AG04450 (cell line): Measurements from ENCODE around the gene FIZ1. TPM values are rescaled to one million over a fixed set of nuclear protein-coding genes. Genes with fewer than 3 reads are reported as not detected.

Experiments used
- CTCF ChIA-PET: fragments of 300-600, 350-600 bp; formaldehyde crosslinking; extraction: SDS; loops from one replicate; lab custom pipeline; 2022; ENCODE audit warnings: antibody characterized with exemption, inconsistent platforms; lab: Charles Lee
- POLR2A ChIA-PET: fragments of 350-600 bp; formaldehyde crosslinking; extraction: SDS; loops from one replicate; lab custom pipeline; 2021; ENCODE audit warnings: antibody characterized with exemption, inconsistent platforms; lab: Yijun Ruan, JAX
- DNase-seq: peaks from one replicate; pipeline ENCODE4 v3.0.0-alpha.2; 2011; ENCODE audit warnings: low read depth, low spot score
- H3K27ac ChIP-seq: one replicate; pipeline ENCODE4 v1.5.1; 2012; ENCODE audit warnings: low read depth, low read length, control low read depth
- H3K27me3 ChIP-seq: one replicate; pipeline ENCODE4 v1.6.0; 2012; ENCODE audit warnings: low read length; ENCODE audit not compliant: control insufficient read depth, insufficient read depth
- H3K4me3 ChIP-seq: 2 replicates; pipeline ENCODE4 v1.5.1; 2011; ENCODE audit warnings: mild to moderate bottlenecking, low read depth, low read length, control low read depth
- H3K9me3 ChIP-seq: 2 replicates; pipeline ENCODE4 v1.5.1; 2012; ENCODE audit warnings: low read length; ENCODE audit not compliant: control insufficient read depth, insufficient read depth
- polyA plus RNA-seq: library from polyadenylated mRNA; depleted of rRNA; stranded (reverse); fragments of >200 nt; gene quantifications from 2 replicates; pipeline ENCODE4 v1.2.3, GENCODE V29; 2011
- TF ChIP-seq, protein P1 (sequence below): IDR thresholded peaks from 2 replicates; pipeline ENCODE4 v1.5.1; 2011; ENCODE audit warnings: low read depth, low read length, control low read depth, inconsistent platforms

Gene FIZ1
- polyA plus RNA-seq, 1 experiment, result 3.7 TPM

- POLR2A ChIA-PET, result no interaction called here
- TF ChIP-seq, protein P1, sequence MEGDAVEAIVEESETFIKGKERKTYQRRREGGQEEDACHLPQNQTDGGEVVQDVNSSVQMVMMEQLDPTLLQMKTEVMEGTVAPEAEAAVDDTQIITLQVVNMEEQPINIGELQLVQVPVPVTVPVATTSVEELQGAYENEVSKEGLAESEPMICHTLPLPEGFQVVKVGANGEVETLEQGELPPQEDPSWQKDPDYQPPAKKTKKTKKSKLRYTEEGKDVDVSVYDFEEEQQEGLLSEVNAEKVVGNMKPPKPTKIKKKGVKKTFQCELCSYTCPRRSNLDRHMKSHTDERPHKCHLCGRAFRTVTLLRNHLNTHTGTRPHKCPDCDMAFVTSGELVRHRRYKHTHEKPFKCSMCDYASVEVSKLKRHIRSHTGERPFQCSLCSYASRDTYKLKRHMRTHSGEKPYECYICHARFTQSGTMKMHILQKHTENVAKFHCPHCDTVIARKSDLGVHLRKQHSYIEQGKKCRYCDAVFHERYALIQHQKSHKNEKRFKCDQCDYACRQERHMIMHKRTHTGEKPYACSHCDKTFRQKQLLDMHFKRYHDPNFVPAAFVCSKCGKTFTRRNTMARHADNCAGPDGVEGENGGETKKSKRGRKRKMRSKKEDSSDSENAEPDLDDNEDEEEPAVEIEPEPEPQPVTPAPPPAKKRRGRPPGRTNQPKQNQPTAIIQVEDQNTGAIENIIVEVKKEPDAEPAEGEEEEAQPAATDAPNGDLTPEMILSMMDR, result no peak
- Histone ChIP-seq H3K4me3 (no peak overlapping the region), H3K27ac (no peak overlapping the region), H3K9me3 (peaks cover 4% of the 10 kb centered on the region; the same call in 1 of the 2 replicates), H3K27me3 (peaks cover 17% of the 10 kb centered on the region)
- DNase-seq, result no peak
- CTCF ChIA-PET, result no interaction called here
Measured at GRCh38 chr19:55563261-55563690, 36.0 kb downstream of the FIZ1 start.

DNA sequence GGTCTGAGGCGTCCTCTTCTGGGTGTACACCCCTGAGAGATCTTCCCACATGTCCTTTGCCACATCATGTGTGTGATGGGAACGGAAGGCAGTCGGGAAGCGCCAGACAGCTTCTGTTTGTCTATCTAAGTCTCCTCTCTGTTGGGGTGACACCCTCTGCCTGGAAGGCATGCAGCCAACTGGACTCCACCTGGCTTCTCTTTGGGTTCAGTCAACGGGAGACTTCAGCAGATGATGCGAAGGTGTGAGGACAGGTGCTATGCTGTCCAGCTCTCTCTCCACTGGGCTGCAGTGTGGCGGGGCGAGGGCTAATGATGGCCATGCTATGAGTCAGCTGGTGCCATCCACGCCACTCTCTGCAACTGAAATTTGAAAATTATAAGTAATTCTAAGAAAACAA is 39.6 kb downstream of the FIZ1 start:
- no peak for DNase-seq
- Histone ChIP-seq H3K9me3 (peaks cover 4% of the 10 kb centered on the region; the same call in 1 of the 2 replicates), H3K27me3 (peaks cover 8% of the 10 kb centered on the region), H3K27ac (no peak overlapping the region), H3K4me3 (no peak overlapping the region)
- ChIA-PET CTCF (no interaction called here), POLR2A (no interaction called here)
- TF ChIP-seq, protein P1, result no peak

- POLR2A ChIA-PET, result no interaction called here
- CTCF ChIA-PET, result no interaction called here
- Histone ChIP-seq H3K9me3 (no peaks in the 10 kb centered on the region), H3K27me3 (peaks cover under 1% of the 10 kb centered on the region), H3K4me3 (no peak overlapping the region), H3K27ac (no peak overlapping the region)
- TF ChIP-seq, protein P1, result no peak
- DNase-seq, result no peak
Measured at GRCh38 chr19:55554741-55555152, 44.6 kb downstream of the FIZ1 start.

DNA sequence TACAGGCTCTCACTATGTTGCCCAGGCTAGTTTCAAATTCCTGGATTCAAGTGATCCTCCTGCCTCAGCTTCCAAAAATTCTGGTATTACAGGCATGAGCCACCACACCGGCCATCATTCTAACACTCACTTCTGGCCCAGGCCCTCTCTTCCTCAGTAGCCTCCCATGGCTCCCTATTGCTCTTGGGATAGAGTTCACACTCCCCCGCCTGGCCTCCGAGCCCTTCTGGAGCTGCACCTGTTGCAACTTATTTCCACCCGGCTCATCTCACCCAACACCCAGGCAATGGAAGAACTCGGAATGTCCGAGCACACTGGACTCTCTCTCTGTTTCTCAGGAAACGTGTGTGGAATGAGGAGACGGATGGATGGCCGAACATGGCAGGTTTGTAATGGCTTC is 45.0 kb downstream of the FIZ1 start:
- H3K27ac ChIP-seq, result no peak overlapping the region
- POLR2A ChIA-PET, result no interaction called here
- TF ChIP-seq, protein P1, result no peak
- CTCF ChIA-PET, result interaction anchor here (1.1 kb wide), 1 partner anchor 13 kb away, joined by 5 read pairs; no protein-coding TSS in a partner anchor
- no peaks in the 10 kb centered on the region for H3K27me3 ChIP-seq
- no peak overlapping the region for H3K4me3 ChIP-seq
- DNase-seq, result no peak
- H3K9me3 ChIP-seq, result no peaks in the 10 kb centered on the region

DNA sequence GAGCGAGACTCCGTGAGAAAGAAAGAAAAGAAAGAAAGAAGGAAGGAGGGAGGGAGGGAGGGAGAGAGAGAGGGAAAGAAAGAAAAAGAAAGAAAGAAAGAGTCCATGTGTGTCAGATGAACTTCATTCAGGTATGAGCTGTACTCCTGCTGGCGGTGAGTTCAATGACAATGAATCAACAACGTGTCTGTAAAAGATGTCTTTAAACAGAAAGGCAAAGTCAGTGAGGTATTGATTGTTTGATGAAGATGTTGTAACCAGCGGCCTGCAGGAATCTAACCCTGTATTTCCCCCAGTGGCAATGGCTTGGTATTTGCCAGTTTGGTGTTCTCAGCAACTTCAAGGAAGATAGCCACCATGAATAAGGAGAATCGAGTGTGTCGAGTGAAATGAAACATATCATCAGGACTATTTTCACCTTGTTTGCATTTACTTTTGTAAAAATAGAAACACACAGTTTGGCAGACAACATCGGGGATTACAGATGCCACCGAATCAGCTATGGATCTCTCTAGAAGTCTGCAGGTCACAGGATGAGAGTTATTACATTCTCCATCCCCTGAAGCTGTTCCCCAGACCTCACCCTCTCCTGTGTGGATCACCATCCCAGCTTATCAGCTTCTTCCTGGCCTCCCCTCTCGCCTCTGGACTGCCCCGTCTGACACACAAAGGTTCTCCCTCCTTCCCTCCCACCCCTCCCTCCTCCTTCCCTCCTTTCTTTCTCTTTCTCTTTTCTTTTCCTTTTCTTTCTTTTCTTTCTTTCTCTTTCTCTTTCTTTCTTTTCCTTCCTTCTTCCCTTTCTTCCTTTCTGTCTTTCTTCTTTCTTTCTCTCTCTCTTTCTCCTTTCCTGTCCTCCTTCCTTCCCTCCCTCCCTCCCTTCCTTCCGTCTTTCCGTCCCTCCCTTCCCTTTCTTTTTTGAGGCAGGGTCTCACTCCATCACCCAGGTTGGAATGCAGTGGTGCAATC is 45.8 kb downstream of the FIZ1 start:
- Histone ChIP-seq H3K27me3 (no peaks in the 10 kb centered on the region), H3K27ac (peak overlapping the region; percentile 21), H3K4me3 (no peak overlapping the region), H3K9me3 (no peaks in the 10 kb centered on the region)
- TF ChIP-seq, protein P1, result no peak
- CTCF ChIA-PET, result interaction anchor here (0.7 to 2.4 kb wide), 3 partner anchors 13 to 86 kb away, joined by 4 to 9 read pairs (median 5); no protein-coding TSS in a partner anchor
- POLR2A ChIA-PET, result interaction anchor here (1.4 to 2.0 kb wide), 2 partner anchors 32 to 46 kb away, joined by 6 to 8 read pairs; partner anchors contain the start of genes FIZ1 and ZNF524
- no peak for DNase-seq
